Erythroblast (primary cell): ENCODE data around the gene TOX2.

Source experiments
- GATA1 ChIP-seq: IDR thresholded peaks from 2 replicates; pipeline ENCODE4 v1.6.1; 2011; ENCODE audit warnings: low read depth, mild to moderate bottlenecking, control low read depth, low read length, moderate library complexity
- POLR2A ChIP-seq: IDR thresholded peaks from 2 replicates; pipeline ENCODE4 v1.6.1; 2011; ENCODE audit warnings: mild to moderate bottlenecking, low read length

- TF ChIP-seq POLR2A (no peak), GATA1 (no peak)
Observed at GRCh38 chr20:44056010-44056698, 141.5 kb downstream of the TOX2 start.
